ENCODE results near the gene PTPN11.

GRCh38 chr12:112503512-112503911, 84.8 kb downstream of the PTPN11 start:
- TF ChIP-seq CTCF (IDR thresholded peaks at IDR 0.05; ENCODE audit: poor library complexity, severe bottlenecking) (no peak), SMC3 (conservative IDR thresholded peaks at IDR 0.05; ENCODE audit: poor library complexity) (no peak), EZH2 (IDR thresholded peaks at IDR 0.05; ENCODE audit: borderline replicate concordance, insufficient read depth, low read length, poor library complexity, severe bottlenecking) (no peak), TAF1 (IDR thresholded peaks at IDR 0.05; ENCODE audit: low read depth) (no peak)
